Measurements from ENCODE around the gene CNOT8. TPM values are rescaled to one million over a fixed set of nuclear protein-coding genes. Genes with fewer than 3 reads are reported as not detected.

Gene CNOT8
- total RNA-seq (100 to 1,000 TPM in 3 of 5 donors, 10 to 100 TPM in 2; 85.9 to 113 (median 100) TPM), total RNA-seq (71.5 to 161 (median 128) reads per million in 29 experiments)
- total RNA-seq (2013) = 116 TPM

GRCh38 chr5:154858297-154858971 is at the start of gene CNOT8:
Gene CNOT8 (plus strand): TSS chr5:154858627. CDS start chr5:154863279, 4,652 bp downstream.
- DNase-seq (peak; percentile 95 to 98 (median 97)), ATAC-seq (replicated peaks in 1 of 4) (peak; percentile 78 to 87 (median 78))
- ChIA-PET POLR2A (interaction anchor here (0.6 to 0.9 kb wide), 4 partner anchors 44 to 441 kb away, joined by 3 to 7 read pairs (median 3); no protein-coding TSS in a partner anchor), CTCF (interaction anchor here in 1 of 2 donors (1.1 kb wide), 1 partner anchor 14 kb away, joined by 3 read pairs; no protein-coding TSS in a partner anchor)
- Histone ChIP-seq H3K4me3 (ENCODE audit: control insufficient read depth in 1 of 2, extremely low read depth in 1 of 2, low read length in 1 of 2) (peak within 1 kb of the TSS; percentile 59 to 81), H3K9me3 (no peaks in the 10 kb centered on the region), H3K36me3 (ENCODE audit: control insufficient read depth in 2 of 2, extremely low read depth in 1 of 2, insufficient read depth in 1 of 2, low read length in 1 of 2) (peaks cover 3 to 7% of the 10 kb centered on the region in 2 donors), H3K27me3 (replicated peaks in 1 of 2; ENCODE audit: control insufficient read depth in 2 of 2, extremely low read depth in 1 of 2, insufficient read depth in 2 of 2, low read length in 1 of 2) (no peaks in the 10 kb centered on the region), H3K27ac (ENCODE audit: low read length) (peak within 1 kb of the TSS; percentile 90), H3K4me1 (ENCODE audit: control insufficient read depth in 1 of 2, extremely low read depth in 1 of 2, insufficient read depth in 2 of 2, low read length in 2 of 2) (peaks cover 30 to 35% of the 10 kb centered on the region in 2 experiments)
- Mint-ChIP-seq H3K36me3 (peaks cover 10% of the 10 kb centered on the region), H3K9me3 (no peaks in the 10 kb centered on the region), H3K4me1 (peaks cover 44 to 54% (median 45%) of the 10 kb centered on the region in 3 donors), H3K27me3 (no peaks in the 10 kb centered on the region), H3K27ac (peak within 1 kb of the TSS; percentile 94 to 99), H3K4me3 (peak within 1 kb of the TSS; percentile 88 to 95 (median 93))
- WGBS (ENCODE audit: insufficient coverage) = 1% methylated on average over 40 of the region's 65 CpGs

DNA sequence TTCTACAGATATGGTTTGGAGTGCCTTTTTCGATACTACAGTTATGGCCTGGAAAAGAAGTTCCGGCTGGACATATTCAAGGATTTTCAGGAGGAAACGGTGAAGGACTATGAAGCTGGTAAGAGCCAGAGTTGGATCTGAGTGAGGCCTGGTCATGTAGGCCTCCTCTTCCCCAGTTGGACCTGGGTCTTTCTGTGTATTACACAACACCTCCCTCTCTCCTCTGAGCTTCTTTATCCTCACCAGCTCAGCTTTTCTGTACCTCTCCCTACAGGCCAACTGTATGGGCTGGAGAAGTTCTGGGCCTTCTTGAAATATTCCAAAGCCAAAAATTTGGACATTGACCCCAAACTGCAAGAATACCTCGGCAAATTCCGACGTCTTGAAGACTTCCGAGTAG is 47.2 kb upstream of the CNOT8 start:
- Histone ChIP-seq H3K27me3 (replicated peaks in 1 of 2; ENCODE audit: control insufficient read depth in 2 of 2, extremely low read depth in 1 of 2, insufficient read depth in 2 of 2, low read length in 1 of 2) (no peaks in the 10 kb centered on the region), H3K36me3 (ENCODE audit: control insufficient read depth in 2 of 2, extremely low read depth in 1 of 2, insufficient read depth in 1 of 2, low read length in 1 of 2) (peaks cover 17 to 76% of the 10 kb centered on the region in 2 donors), H3K4me1 (ENCODE audit: control insufficient read depth in 1 of 2, extremely low read depth in 1 of 2, insufficient read depth in 2 of 2, low read length in 2 of 2) (peaks cover 8 to 21% of the 10 kb centered on the region in 2 experiments), H3K9me3 (no peaks in the 10 kb centered on the region), H3K4me3 (ENCODE audit: control insufficient read depth in 1 of 2, extremely low read depth in 1 of 2, low read length in 1 of 2) (no peak overlapping the region), H3K27ac (ENCODE audit: low read length) (no peak overlapping the region)
- peaks cover 31 to 37% (median 32%) of the 10 kb centered on the region in 3 donors for H3K4me1 Mint-ChIP-seq
- peak overlapping the region; percentile 18 to 27 for H3K27ac Mint-ChIP-seq
- no peaks in the 10 kb centered on the region for H3K9me3 Mint-ChIP-seq
- H3K36me3 Mint-ChIP-seq = peaks cover 61% of the 10 kb centered on the region
- DNase-seq (no peak), ATAC-seq (replicated peaks in 1 of 4) (no peak)
- no peaks in the 10 kb centered on the region for H3K27me3 Mint-ChIP-seq
- no CpG with 5 or more reads among the region's 7 CpGs for WGBS (ENCODE audit: insufficient coverage)
- CTCF ChIA-PET = interaction anchor here (0.5 to 1.2 kb wide), 3 partner anchors 90 to 314 kb away, joined by 3 to 8 read pairs (median 3); no protein-coding TSS in a partner anchor
- POLR2A ChIA-PET = interaction anchor here in 1 of 2 donors (0.6 kb wide), 1 partner anchor 162 kb away, joined by 4 read pairs; no protein-coding TSS in a partner anchor
- no peak overlapping the region for H3K4me3 Mint-ChIP-seq

DNA sequence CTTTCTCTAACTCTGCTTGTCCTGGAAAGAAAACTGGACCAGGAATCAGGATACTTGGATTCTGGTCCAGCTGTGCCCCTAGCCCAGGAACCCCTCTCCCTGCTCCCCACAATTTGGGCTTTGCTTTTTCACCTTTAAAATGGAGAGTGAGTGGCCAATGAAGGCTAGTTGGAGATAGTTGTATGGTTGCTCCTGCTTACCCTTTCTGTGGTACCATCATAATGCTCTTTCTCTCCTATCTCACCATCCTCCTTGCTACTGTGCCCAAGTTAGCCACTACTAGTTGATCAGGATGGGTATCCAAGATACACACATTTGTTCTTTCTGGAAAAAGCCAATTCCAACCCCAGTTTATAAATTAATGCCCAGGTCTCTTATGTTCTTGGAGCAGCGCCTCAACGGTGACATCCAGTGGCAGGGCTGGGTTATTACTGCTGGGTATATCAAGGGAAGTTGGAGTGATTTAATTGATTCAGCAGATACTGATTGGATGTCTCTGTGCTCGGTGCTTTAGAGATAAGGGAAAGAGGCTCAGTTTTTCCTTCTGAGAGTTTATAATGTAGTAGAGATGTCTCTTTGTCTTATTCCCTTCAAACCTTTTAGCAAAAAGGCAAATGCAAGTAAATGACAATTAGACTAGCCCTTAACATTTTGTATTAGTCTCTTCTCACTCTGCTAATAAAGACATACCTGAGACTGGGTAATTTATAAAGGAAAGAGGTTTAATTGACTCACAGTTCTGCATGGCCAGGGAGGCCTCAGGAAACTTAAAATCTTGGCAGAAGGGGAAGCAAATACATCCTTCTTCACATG is 46.6 kb upstream of the CNOT8 start:
- Mint-ChIP-seq H3K4me3 (peak overlapping the region in 1 of 3 donors; percentile 46), H3K36me3 (peaks cover 60% of the 10 kb centered on the region), H3K9me3 (no peaks in the 10 kb centered on the region), H3K27me3 (no peaks in the 10 kb centered on the region), H3K27ac (peak overlapping the region in 1 of 2 donors; percentile 85), H3K4me1 (peaks cover 32 to 37% (median 33%) of the 10 kb centered on the region in 3 donors)
- peak overlapping the region; percentile 10 for H3K27ac ChIP-seq (ENCODE audit: low read length)
- DNase-seq (peak; percentile 14 to 81 (median 57)), ATAC-seq (replicated peaks in 1 of 4) (peak; percentile 58 to 64 (median 60))
- peaks cover 18 to 76% of the 10 kb centered on the region in 2 donors for H3K36me3 ChIP-seq (ENCODE audit: control insufficient read depth in 2 of 2, extremely low read depth in 1 of 2, insufficient read depth in 1 of 2, low read length in 1 of 2)
- H3K9me3 ChIP-seq = no peaks in the 10 kb centered on the region
- H3K4me1 ChIP-seq (ENCODE audit: control insufficient read depth in 1 of 2, extremely low read depth in 1 of 2, insufficient read depth in 2 of 2, low read length in 2 of 2) = peaks cover 8 to 21% of the 10 kb centered on the region in 2 experiments
- 65% methylated on average over 2 of the region's 3 CpGs for WGBS (ENCODE audit: insufficient coverage)
- ChIA-PET POLR2A (interaction anchor here in 1 of 2 donors (0.6 kb wide), 1 partner anchor 163 kb away, joined by 4 read pairs; no protein-coding TSS in a partner anchor), CTCF (interaction anchor here (0.6 to 1.2 kb wide), 3 partner anchors 30 to 315 kb away, joined by 3 to 6 read pairs (median 3); no protein-coding TSS in a partner anchor)
- no peak overlapping the region for H3K4me3 ChIP-seq (ENCODE audit: control insufficient read depth in 1 of 2, extremely low read depth in 1 of 2, low read length in 1 of 2)
- no peaks in the 10 kb centered on the region for H3K27me3 ChIP-seq (replicated peaks in 1 of 2; ENCODE audit: control insufficient read depth in 2 of 2, extremely low read depth in 1 of 2, insufficient read depth in 2 of 2, low read length in 1 of 2)

- H3K27me3 Mint-ChIP-seq = no peaks in the 10 kb centered on the region
- peak overlapping the region; percentile 81 to 90 for H3K27ac Mint-ChIP-seq
- ChIA-PET CTCF (interaction anchor here in 1 of 2 donors (0.6 to 1.2 kb wide), 2 partner anchors 55 to 152 kb away, joined by 4 to 9 read pairs; no protein-coding TSS in a partner anchor), POLR2A (no interaction called here)
- H3K9me3 ChIP-seq = no peaks in the 10 kb centered on the region
- no peak for ATAC-seq (replicated peaks in 1 of 4)
- peaks cover 17 to 69% of the 10 kb centered on the region in 2 donors for H3K36me3 ChIP-seq (ENCODE audit: control insufficient read depth in 2 of 2, extremely low read depth in 1 of 2, insufficient read depth in 1 of 2, low read length in 1 of 2)
- whole genome bisulfite sequencing (ENCODE audit: insufficient coverage) = 40% methylated on average over 1 of the region's 4 CpGs
- H3K4me1 Mint-ChIP-seq = peaks cover 32 to 37% (median 33%) of the 10 kb centered on the region in 3 donors
- H3K27ac ChIP-seq (ENCODE audit: low read length) = peak overlapping the region; percentile 52
- peak overlapping the region in 1 of 3 donors; percentile 46 for H3K4me3 Mint-ChIP-seq
- H3K36me3 Mint-ChIP-seq = peaks cover 58% of the 10 kb centered on the region
- no peak overlapping the region for H3K4me3 ChIP-seq (ENCODE audit: control insufficient read depth in 1 of 2, extremely low read depth in 1 of 2, low read length in 1 of 2)
- H3K9me3 Mint-ChIP-seq = no peaks in the 10 kb centered on the region
- DNase-seq = no peak
- H3K27me3 ChIP-seq (replicated peaks in 1 of 2; ENCODE audit: control insufficient read depth in 2 of 2, extremely low read depth in 1 of 2, insufficient read depth in 2 of 2, low read length in 1 of 2) = no peaks in the 10 kb centered on the region
- H3K4me1 ChIP-seq (ENCODE audit: control insufficient read depth in 1 of 2, extremely low read depth in 1 of 2, insufficient read depth in 2 of 2, low read length in 2 of 2) = peaks cover 8 to 21% of the 10 kb centered on the region in 2 experiments
Measured at GRCh38 chr5:154813158-154813557, 45.3 kb upstream of the CNOT8 start.

GRCh38 chr5:154813736-154814135 is 44.7 kb upstream of the CNOT8 start:
- no peaks in the 10 kb centered on the region for H3K27me3 ChIP-seq (replicated peaks in 1 of 2; ENCODE audit: control insufficient read depth in 2 of 2, extremely low read depth in 1 of 2, insufficient read depth in 2 of 2, low read length in 1 of 2)
- peaks cover 16 to 64% of the 10 kb centered on the region in 2 donors for H3K36me3 ChIP-seq (ENCODE audit: control insufficient read depth in 2 of 2, extremely low read depth in 1 of 2, insufficient read depth in 1 of 2, low read length in 1 of 2)
- peak; percentile 15 to 70 (median 51) for DNase-seq
- Mint-ChIP-seq H3K9me3 (no peaks in the 10 kb centered on the region), H3K36me3 (peaks cover 52% of the 10 kb centered on the region), H3K27me3 (no peaks in the 10 kb centered on the region), H3K27ac (peak overlapping the region; percentile 81 to 90), H3K4me3 (peak overlapping the region in 1 of 3 donors; percentile 46), H3K4me1 (peaks cover 32 to 41% (median 35%) of the 10 kb centered on the region in 3 donors)
- H3K9me3 ChIP-seq = no peaks in the 10 kb centered on the region
- ATAC-seq (replicated peaks in 1 of 4) = peak; percentile 86 to 95 (median 90)
- ChIA-PET CTCF (interaction anchor here in 1 of 2 donors (0.6 to 1.2 kb wide), 3 partner anchors 55 to 163 kb away, joined by 4 to 9 read pairs (median 4); no protein-coding TSS in a partner anchor), POLR2A (interaction anchor here (0.6 kb wide), 4 partner anchors 11 to 37 kb away, joined by 4 to 5 read pairs (median 4); no protein-coding TSS in a partner anchor)
- 33% methylated on average over 1 of the region's 10 CpGs for whole genome bisulfite sequencing (ENCODE audit: insufficient coverage)
- H3K4me1 ChIP-seq (ENCODE audit: control insufficient read depth in 1 of 2, extremely low read depth in 1 of 2, insufficient read depth in 2 of 2, low read length in 2 of 2) = peaks cover 8 to 21% of the 10 kb centered on the region in 2 experiments
- H3K27ac ChIP-seq (ENCODE audit: low read length) = peak overlapping the region; percentile 52
- H3K4me3 ChIP-seq (ENCODE audit: control insufficient read depth in 1 of 2, extremely low read depth in 1 of 2, low read length in 1 of 2) = no peak overlapping the region
